ENCODE results near the gene CYTH3. TPM values are rescaled to one million over a fixed set of nuclear protein-coding genes. Genes with fewer than 3 reads are reported as not detected.

CYTH3 gene
- total RNA-seq, 1 experiment from 2014 or later: 16.7 TPM

DNA sequence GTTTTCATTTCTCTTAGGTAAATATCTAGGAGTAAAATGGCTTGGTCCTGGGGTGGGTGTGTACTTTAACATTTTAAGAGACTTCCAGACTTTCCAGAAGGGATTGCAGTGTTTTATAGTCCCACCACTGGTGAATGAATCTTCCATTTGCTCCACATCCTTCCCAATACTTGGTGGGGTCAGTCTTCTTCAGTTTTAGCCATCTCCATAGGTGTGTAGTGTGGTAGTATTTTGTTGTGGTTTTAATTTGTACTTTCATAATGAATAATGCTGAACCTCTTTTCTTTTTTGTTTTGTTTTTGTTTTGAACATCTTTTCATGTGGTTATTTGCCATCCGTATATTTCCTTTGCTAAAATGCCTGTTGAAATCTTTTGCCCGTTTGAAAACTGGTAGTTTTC lies 154.9 kb downstream of the CYTH3 start:
- H3K4me2 ChIP-seq (ENCODE audit: low read length): no peak overlapping the region
- H3K9ac ChIP-seq (ENCODE audit: low read length): no peak overlapping the region
- no peaks in the 10 kb centered on the region; a peak in 1 of 4 replicates for H3K9me3 ChIP-seq (ENCODE audit: control insufficient read depth in 1 of 2, insufficient read depth in 1 of 2, low read depth in 1 of 2, low read length in 2 of 2)
- peaks cover 57% of the 10 kb centered on the region for H3K79me2 ChIP-seq (ENCODE audit: insufficient read depth, low read length)
- H2AFZ ChIP-seq (ENCODE audit: low read depth, low read length, poor library complexity, severe bottlenecking): no peak overlapping the region
- ChIA-PET POLR2A (no interaction called here), RAD21 (ENCODE audit: low non-redundant PET in 1 of 2, low total read pairs in 2 of 2, uncharacterized antibody in 2 of 2, unreplicated experiment in 2 of 2) (no interaction called here), CTCF (no interaction called here)
- peaks cover 37 to 60% of the 10 kb centered on the region in 2 experiments for H3K36me3 ChIP-seq (ENCODE audit: control insufficient read depth in 1 of 2, insufficient read depth in 2 of 2, low read length in 2 of 2)
- TF ChIP-seq, protein P1, sequence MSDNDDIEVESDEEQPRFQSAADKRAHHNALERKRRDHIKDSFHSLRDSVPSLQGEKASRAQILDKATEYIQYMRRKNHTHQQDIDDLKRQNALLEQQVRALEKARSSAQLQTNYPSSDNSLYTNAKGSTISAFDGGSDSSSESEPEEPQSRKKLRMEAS (IDR thresholded peaks at IDR 0.05): no peak
- TF ChIP-seq CEBPB (IDR thresholded peaks at IDR 0.05; ENCODE audit: low read depth): no peak
- H4K20me1 ChIP-seq (ENCODE audit: insufficient read depth): no peaks in the 10 kb centered on the region
- DNase-seq (ENCODE audit: low read depth, low spot score): no peak
- intact Hi-C loops (cut with micrococcal nuclease): no loop called here
- H3K27me3 ChIP-seq (ENCODE audit: insufficient read depth, low read length): no peaks in the 10 kb centered on the region
- no peak overlapping the region for H3K27ac ChIP-seq (ENCODE audit: low read depth, low read length)
- H3K4me3 ChIP-seq (replicated peaks in 1 of 2; ENCODE audit: low read depth in 1 of 2, low read length in 2 of 2): no peak overlapping the region
- BruUV-seq (replicated peaks): no TSS peak
- no peaks in the 10 kb centered on the region for H3K4me1 ChIP-seq (ENCODE audit: control insufficient read depth in 1 of 2, insufficient read depth in 2 of 2, low read length in 2 of 2)
- ATAC-seq: no peak
- no peaks in the 10 kb centered on the region for H3K9me2 ChIP-seq (ENCODE audit: insufficient read depth)

DNA sequence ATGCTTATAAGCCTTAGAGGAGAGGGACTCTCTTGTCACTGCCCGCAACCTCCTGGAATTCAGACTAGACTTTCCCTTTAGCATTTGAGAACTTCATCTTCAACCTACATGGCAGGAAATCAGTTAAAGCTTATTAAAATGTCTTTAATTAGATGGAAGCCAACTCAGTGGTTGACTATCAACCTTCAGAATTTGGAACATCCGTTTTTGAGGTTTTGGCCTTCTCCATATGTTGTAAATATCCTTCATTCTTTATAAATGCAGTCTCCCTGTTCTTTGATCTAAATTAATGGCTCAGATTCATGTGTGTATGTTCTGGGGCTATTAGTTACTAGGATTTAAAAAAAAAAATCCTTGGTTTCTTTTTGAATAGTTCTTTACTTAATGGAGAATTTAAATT lies 156.2 kb downstream of the CYTH3 start:
- no peak overlapping the region for H3K27ac ChIP-seq (ENCODE audit: low read depth, low read length)
- no peaks in the 10 kb centered on the region for H3K9me2 ChIP-seq (ENCODE audit: insufficient read depth)
- ATAC-seq (no peak), DNase-seq (ENCODE audit: low read depth, low spot score) (no peak)
- intact Hi-C loops (cut with micrococcal nuclease): no loop called here
- H3K4me2 ChIP-seq (ENCODE audit: low read length): no peak overlapping the region
- peaks cover 57% of the 10 kb centered on the region for H3K79me2 ChIP-seq (ENCODE audit: insufficient read depth, low read length)
- H4K20me1 ChIP-seq (ENCODE audit: insufficient read depth): no peaks in the 10 kb centered on the region
- ChIA-PET RAD21 (ENCODE audit: low non-redundant PET in 1 of 2, low total read pairs in 2 of 2, uncharacterized antibody in 2 of 2, unreplicated experiment in 2 of 2) (no interaction called here), CTCF (no interaction called here), POLR2A (no interaction called here)
- no peaks in the 10 kb centered on the region for H3K27me3 ChIP-seq (ENCODE audit: insufficient read depth, low read length)
- H3K4me3 ChIP-seq (replicated peaks in 1 of 2; ENCODE audit: low read depth in 1 of 2, low read length in 2 of 2): no peak overlapping the region
- peaks cover 39 to 49% of the 10 kb centered on the region in 2 experiments for H3K36me3 ChIP-seq (ENCODE audit: control insufficient read depth in 1 of 2, insufficient read depth in 2 of 2, low read length in 2 of 2)
- H3K9me3 ChIP-seq (ENCODE audit: control insufficient read depth in 1 of 2, insufficient read depth in 1 of 2, low read depth in 1 of 2, low read length in 2 of 2): no peaks in the 10 kb centered on the region; a peak in 1 of 4 replicates
- H3K4me1 ChIP-seq (ENCODE audit: control insufficient read depth in 1 of 2, insufficient read depth in 2 of 2, low read length in 2 of 2): no peaks in the 10 kb centered on the region
- no peak overlapping the region for H3K9ac ChIP-seq (ENCODE audit: low read length)
- no TSS peak for BruUV-seq (replicated peaks)
- no peak overlapping the region for H2AFZ ChIP-seq (ENCODE audit: low read depth, low read length, poor library complexity, severe bottlenecking)
- TF ChIP-seq, protein P2, sequence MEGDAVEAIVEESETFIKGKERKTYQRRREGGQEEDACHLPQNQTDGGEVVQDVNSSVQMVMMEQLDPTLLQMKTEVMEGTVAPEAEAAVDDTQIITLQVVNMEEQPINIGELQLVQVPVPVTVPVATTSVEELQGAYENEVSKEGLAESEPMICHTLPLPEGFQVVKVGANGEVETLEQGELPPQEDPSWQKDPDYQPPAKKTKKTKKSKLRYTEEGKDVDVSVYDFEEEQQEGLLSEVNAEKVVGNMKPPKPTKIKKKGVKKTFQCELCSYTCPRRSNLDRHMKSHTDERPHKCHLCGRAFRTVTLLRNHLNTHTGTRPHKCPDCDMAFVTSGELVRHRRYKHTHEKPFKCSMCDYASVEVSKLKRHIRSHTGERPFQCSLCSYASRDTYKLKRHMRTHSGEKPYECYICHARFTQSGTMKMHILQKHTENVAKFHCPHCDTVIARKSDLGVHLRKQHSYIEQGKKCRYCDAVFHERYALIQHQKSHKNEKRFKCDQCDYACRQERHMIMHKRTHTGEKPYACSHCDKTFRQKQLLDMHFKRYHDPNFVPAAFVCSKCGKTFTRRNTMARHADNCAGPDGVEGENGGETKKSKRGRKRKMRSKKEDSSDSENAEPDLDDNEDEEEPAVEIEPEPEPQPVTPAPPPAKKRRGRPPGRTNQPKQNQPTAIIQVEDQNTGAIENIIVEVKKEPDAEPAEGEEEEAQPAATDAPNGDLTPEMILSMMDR (IDR thresholded peaks at IDR 0.05 in 2 of 3, conservative IDR thresholded peaks at IDR 0.05 in 1 of 3; ENCODE audit: borderline replicate concordance in 1 of 3, insufficient read depth in 1 of 3, low read depth in 2 of 3, low read length in 2 of 3): no peak
- TF ChIP-seq EZH2 (IDR thresholded peaks at IDR 0.05) (no peak), RAD21 (IDR thresholded peaks at IDR 0.05; ENCODE audit: low read depth) (no peak), TCF7L2 (IDR thresholded peaks at IDR 0.05; ENCODE audit: borderline replicate concordance, extremely low read depth, insufficient read depth, insufficient read length) (no peak), POLR2AphosphoS5 (IDR thresholded peaks at IDR 0.05; ENCODE audit: low read depth, low read length) (no peak), JUND (IDR thresholded peaks at IDR 0.05) (no peak), EGR1 (IDR thresholded peaks at IDR 0.05; ENCODE audit: low read depth) (no peak), FOSL1 (IDR thresholded peaks at IDR 0.05; ENCODE audit: low read depth) (no peak), ZFX (IDR thresholded peaks at IDR 0.05) (no peak)
- TF ChIP-seq, protein P3, sequence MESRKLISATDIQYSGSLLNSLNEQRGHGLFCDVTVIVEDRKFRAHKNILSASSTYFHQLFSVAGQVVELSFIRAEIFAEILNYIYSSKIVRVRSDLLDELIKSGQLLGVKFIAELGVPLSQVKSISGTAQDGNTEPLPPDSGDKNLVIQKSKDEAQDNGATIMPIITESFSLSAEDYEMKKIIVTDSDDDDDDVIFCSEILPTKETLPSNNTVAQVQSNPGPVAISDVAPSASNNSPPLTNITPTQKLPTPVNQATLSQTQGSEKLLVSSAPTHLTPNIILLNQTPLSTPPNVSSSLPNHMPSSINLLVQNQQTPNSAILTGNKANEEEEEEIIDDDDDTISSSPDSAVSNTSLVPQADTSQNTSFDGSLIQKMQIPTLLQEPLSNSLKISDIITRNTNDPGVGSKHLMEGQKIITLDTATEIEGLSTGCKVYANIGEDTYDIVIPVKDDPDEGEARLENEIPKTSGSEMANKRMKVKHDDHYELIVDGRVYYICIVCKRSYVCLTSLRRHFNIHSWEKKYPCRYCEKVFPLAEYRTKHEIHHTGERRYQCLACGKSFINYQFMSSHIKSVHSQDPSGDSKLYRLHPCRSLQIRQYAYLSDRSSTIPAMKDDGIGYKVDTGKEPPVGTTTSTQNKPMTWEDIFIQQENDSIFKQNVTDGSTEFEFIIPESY (IDR thresholded peaks at IDR 0.05; ENCODE audit: extremely low read depth, insufficient replicate concordance, low read length): no peak
- TF ChIP-seq, protein P1 (IDR thresholded peaks at IDR 0.05): no peak
- TF ChIP-seq, protein P4, sequence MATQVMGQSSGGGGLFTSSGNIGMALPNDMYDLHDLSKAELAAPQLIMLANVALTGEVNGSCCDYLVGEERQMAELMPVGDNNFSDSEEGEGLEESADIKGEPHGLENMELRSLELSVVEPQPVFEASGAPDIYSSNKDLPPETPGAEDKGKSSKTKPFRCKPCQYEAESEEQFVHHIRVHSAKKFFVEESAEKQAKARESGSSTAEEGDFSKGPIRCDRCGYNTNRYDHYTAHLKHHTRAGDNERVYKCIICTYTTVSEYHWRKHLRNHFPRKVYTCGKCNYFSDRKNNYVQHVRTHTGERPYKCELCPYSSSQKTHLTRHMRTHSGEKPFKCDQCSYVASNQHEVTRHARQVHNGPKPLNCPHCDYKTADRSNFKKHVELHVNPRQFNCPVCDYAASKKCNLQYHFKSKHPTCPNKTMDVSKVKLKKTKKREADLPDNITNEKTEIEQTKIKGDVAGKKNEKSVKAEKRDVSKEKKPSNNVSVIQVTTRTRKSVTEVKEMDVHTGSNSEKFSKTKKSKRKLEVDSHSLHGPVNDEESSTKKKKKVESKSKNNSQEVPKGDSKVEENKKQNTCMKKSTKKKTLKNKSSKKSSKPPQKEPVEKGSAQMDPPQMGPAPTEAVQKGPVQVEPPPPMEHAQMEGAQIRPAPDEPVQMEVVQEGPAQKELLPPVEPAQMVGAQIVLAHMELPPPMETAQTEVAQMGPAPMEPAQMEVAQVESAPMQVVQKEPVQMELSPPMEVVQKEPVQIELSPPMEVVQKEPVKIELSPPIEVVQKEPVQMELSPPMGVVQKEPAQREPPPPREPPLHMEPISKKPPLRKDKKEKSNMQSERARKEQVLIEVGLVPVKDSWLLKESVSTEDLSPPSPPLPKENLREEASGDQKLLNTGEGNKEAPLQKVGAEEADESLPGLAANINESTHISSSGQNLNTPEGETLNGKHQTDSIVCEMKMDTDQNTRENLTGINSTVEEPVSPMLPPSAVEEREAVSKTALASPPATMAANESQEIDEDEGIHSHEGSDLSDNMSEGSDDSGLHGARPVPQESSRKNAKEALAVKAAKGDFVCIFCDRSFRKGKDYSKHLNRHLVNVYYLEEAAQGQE (IDR thresholded peaks at IDR 0.05; ENCODE audit: low read depth): no peak
